HEK293 (cell line): ENCODE data around the gene RAI14.

Experiments
- CTCF ChIA-PET: fragments of 350-600 bp; formaldehyde crosslinking; extraction: SDS; loops from one replicate; lab custom pipeline; 2021; ENCODE audit warnings: antibody characterized with exemption; lab: Yijun Ruan, JAX
- POLR2A ChIA-PET: fragments of 300-600 bp; formaldehyde crosslinking; extraction: SDS; loops from one replicate; lab custom pipeline; 2020; ENCODE audit warnings: antibody characterized with exemption, inconsistent platforms; lab: Yijun Ruan, JAX
- H3K27ac ChIP-seq: fragments of 200-500 bp; sonication (Bioruptor generic); 2 replicates; pipeline ENCODE4 v1.5.1; 2014; ENCODE audit warnings: low read depth, low read length, control low read depth, inconsistent platforms; ENCODE audit errors: extremely low read depth
- H3K36me3 ChIP-seq, 2 experiments: fragments of 200-500 bp in 1 of 2; sonication (Bioruptor generic) in 1 of 2; 1 replicate in 1 of 2; 2 replicates in 1 of 2; pipeline ENCODE4 v1.5.1; 2014 to 2017; ENCODE audit warnings: inconsistent platforms in 2 of 2, low read length in 2 of 2; ENCODE audit not compliant: control insufficient read depth in 2 of 2, insufficient read depth in 1 of 2
- H3K4me1 ChIP-seq: fragments of 200-500 bp; sonication (Bioruptor generic); 2 replicates; pipeline ENCODE4 v1.5.1; 2014; ENCODE audit warnings: mild to moderate bottlenecking, low read length, inconsistent platforms; ENCODE audit not compliant: control insufficient read depth, insufficient read depth
- H3K4me3 ChIP-seq: 2 replicates; pipeline ENCODE4 v1.5.1; 2011; ENCODE audit warnings: low read depth, mild to moderate bottlenecking, control low read depth, low read length, moderate library complexity
- H3K9me3 ChIP-seq: fragments of 200-500 bp; sonication (Bioruptor generic); 2 replicates; pipeline ENCODE4 v1.5.1; 2014; ENCODE audit warnings: low read depth, low read length, inconsistent platforms; ENCODE audit not compliant: control insufficient read depth, insufficient read depth
- BCL6B ChIP-seq: fragments of 450-650 bp; formaldehyde crosslinking; IDR thresholded peaks from 2 replicates; pipeline ENCODE4 v1.5.1; 2017; ENCODE audit warnings: missing biosample characterization, missing genetic modification characterization
- GFI1B ChIP-seq: fragments of 450-650 bp; formaldehyde crosslinking; IDR thresholded peaks from 2 replicates; pipeline ENCODE4 v1.5.1; 2016; ENCODE audit warnings: missing biosample characterization, missing genetic modification characterization
- KLF7 ChIP-seq: fragments of 450-650 bp; formaldehyde crosslinking; IDR thresholded peaks from 2 replicates; pipeline ENCODE4 v1.5.1; 2016; ENCODE audit warnings: missing biosample characterization, missing genetic modification characterization, borderline replicate concordance
- KLF9 ChIP-seq: fragments of 450-650 bp; formaldehyde crosslinking; IDR thresholded peaks from 2 replicates; pipeline ENCODE4 v1.5.1; 2016; ENCODE audit warnings: missing biosample characterization, missing genetic modification characterization, low read depth
- PRDM2 ChIP-seq: fragments of 450-650 bp; formaldehyde crosslinking; IDR thresholded peaks from 2 replicates; pipeline ENCODE4 v1.5.1; 2016; ENCODE audit warnings: missing biosample characterization, missing genetic modification characterization, borderline replicate concordance
- RBAK ChIP-seq: fragments of 450-650 bp; formaldehyde crosslinking; IDR thresholded peaks from 2 replicates; pipeline ENCODE4 v1.5.1; 2016; ENCODE audit warnings: missing biosample characterization, missing genetic modification characterization
- REST ChIP-seq: fragments of 450-650 bp; formaldehyde crosslinking; IDR thresholded peaks from 2 replicates; pipeline ENCODE4 v1.5.1; 2016; ENCODE audit warnings: missing biosample characterization, missing genetic modification characterization
- SALL2 ChIP-seq: fragments of 450-650 bp; formaldehyde crosslinking; IDR thresholded peaks from 2 replicates; pipeline ENCODE4 v1.5.0; 2017; ENCODE audit warnings: missing biosample characterization, mild to moderate bottlenecking, missing genetic modification characterization, borderline replicate concordance
- SCRT1 ChIP-seq: fragments of 450-650 bp; formaldehyde crosslinking; IDR thresholded peaks from 2 replicates; pipeline ENCODE4 v1.5.1; 2016; ENCODE audit warnings: missing biosample characterization, missing genetic modification characterization, borderline replicate concordance
- SP3 ChIP-seq: fragments of 450-650 bp; formaldehyde crosslinking; IDR thresholded peaks from 2 replicates; pipeline ENCODE4 v1.5.1; 2016; ENCODE audit warnings: missing biosample characterization, missing genetic modification characterization
- ZNF169 ChIP-seq: fragments of 450-650 bp; formaldehyde crosslinking; IDR thresholded peaks from 2 replicates; pipeline ENCODE4 v1.5.1; 2016; ENCODE audit warnings: missing biosample characterization, missing genetic modification characterization
- ZNF214 ChIP-seq: fragments of 450-650 bp; formaldehyde crosslinking; IDR thresholded peaks from 2 replicates; pipeline ENCODE4 v1.5.1; 2017; ENCODE audit warnings: missing biosample characterization, mild to moderate bottlenecking, missing genetic modification characterization, borderline replicate concordance
- ZNF366 ChIP-seq: fragments of 450-650 bp; formaldehyde crosslinking; conservative IDR thresholded peaks from 2 replicates; pipeline ENCODE4 v1.5.1; 2016; ENCODE audit warnings: missing biosample characterization, missing genetic modification characterization
- ZNF394 ChIP-seq: fragments of 450-650 bp; formaldehyde crosslinking; IDR thresholded peaks from 2 replicates; pipeline ENCODE4 v1.5.1; 2016; ENCODE audit warnings: missing biosample characterization, missing genetic modification characterization, mild to moderate bottlenecking, moderate library complexity, borderline replicate concordance
- ZNF423 ChIP-seq: fragments of 450-650 bp; formaldehyde crosslinking; IDR thresholded peaks from 2 replicates; pipeline ENCODE4 v1.5.1; 2016; ENCODE audit warnings: missing biosample characterization, missing genetic modification characterization
- ZNF426 ChIP-seq: fragments of 450-650 bp; formaldehyde crosslinking; IDR thresholded peaks from 2 replicates; pipeline ENCODE4 v1.5.1; 2017; ENCODE audit warnings: missing biosample characterization, missing genetic modification characterization, mild to moderate bottlenecking, inconsistent platforms, moderate library complexity
- ZNF488 ChIP-seq: fragments of 450-650 bp; formaldehyde crosslinking; IDR thresholded peaks from 2 replicates; pipeline ENCODE4 v1.5.1; 2016; ENCODE audit warnings: missing biosample characterization, missing genetic modification characterization
- ZNF521 ChIP-seq: fragments of 450-650 bp; formaldehyde crosslinking; IDR thresholded peaks from 2 replicates; pipeline ENCODE4 v1.5.1; 2017; ENCODE audit warnings: missing biosample characterization, mild to moderate bottlenecking, missing genetic modification characterization
- ZNF600 ChIP-seq: fragments of 450-650 bp; formaldehyde crosslinking; IDR thresholded peaks from 2 replicates; pipeline ENCODE4 v1.5.1; 2016; ENCODE audit warnings: missing biosample characterization, missing genetic modification characterization
- ZNF623 ChIP-seq: fragments of 450-650 bp; formaldehyde crosslinking; IDR thresholded peaks from 2 replicates; pipeline ENCODE4 v1.5.1; 2016; ENCODE audit warnings: missing biosample characterization, missing genetic modification characterization
- ZNF776 ChIP-seq: fragments of 450-650 bp; formaldehyde crosslinking; IDR thresholded peaks from 2 replicates; pipeline ENCODE4 v1.5.0; 2017; ENCODE audit warnings: missing biosample characterization, missing genetic modification characterization, borderline replicate concordance

Gene RAI14

GRCh38 chr5:34755926-34756325, 99.8 kb downstream of the RAI14 start:
- CTCF ChIA-PET: interaction anchor here (0.7 kb wide), 1 partner anchor 68 kb away, joined by 3 read pairs; no protein-coding TSS in a partner anchor
- no peak for TF ChIP-seq ZNF623 (tag by site-specific recombination)
- TF ChIP-seq ZNF169 (tag by site-specific recombination): no peak
- no peak for TF ChIP-seq ZNF214
- TF ChIP-seq BCL6B: no peak
- no peak for TF ChIP-seq ZNF600 (tag by site-specific recombination)
- TF ChIP-seq SCRT1: no peak
- TF ChIP-seq GFI1B: no peak
- TF ChIP-seq SALL2 (tag by site-specific recombination): no peak
- no peak for TF ChIP-seq ZNF776
- POLR2A ChIA-PET: no interaction called here
- Histone ChIP-seq H3K36me3 (peaks cover 13% of the 10 kb centered on the region in 2 experiments), H3K4me3 (no peak overlapping the region), H3K27ac (no peak overlapping the region), H3K9me3 (no peaks in the 10 kb centered on the region), H3K4me1 (0 out of 2 replicates have a peak, but pooled peaks cover 4% of the 10 kb centered on the region)

GRCh38 chr5:34756781-34757624, 100.9 kb downstream of the RAI14 start:
- Histone ChIP-seq H3K4me1 (no peaks in the 10 kb centered on the region), H3K9me3 (no peaks in the 10 kb centered on the region), H3K27ac (no peak overlapping the region), H3K36me3 (peaks cover 13 to 23% of the 10 kb centered on the region in 2 experiments), H3K4me3 (no peak overlapping the region)
- TF ChIP-seq ZNF426 (tag by site-specific recombination) (no peak), ZNF423 (tag by site-specific recombination) (no peak), SP3 (tag by site-specific recombination) (no peak), ZNF366 (no peak), ZNF394 (tag by site-specific recombination) (no peak), ZNF488 (tag by site-specific recombination) (no peak), RBAK (tag by site-specific recombination) (no peak), REST (tag by site-specific recombination) (no peak), KLF7 (no peak), PRDM2 (tag by site-specific recombination) (no peak), ZNF521 (tag by site-specific recombination) (no peak), KLF9 (tag by site-specific recombination) (no peak)
- CTCF ChIA-PET: interaction anchor here (0.7 to 0.9 kb wide), 2 partner anchors 45 to 69 kb away, joined by 3 read pairs; no protein-coding TSS in a partner anchor
- POLR2A ChIA-PET: no interaction called here
